Measurements from ENCODE around the gene LAD1. TPM values are rescaled to one million over a fixed set of nuclear protein-coding genes. Genes with fewer than 3 reads are reported as not detected.
A peak's percentile ranks its signal among the peaks of the same experiment; 100 is the strongest.

LAD1 gene
- total RNA-seq, 1 donor from 2014 or later: 72.5 TPM

GRCh38 chr1:201404055-201404454 lies 4.9 kb upstream of the LAD1 start:
- no peak for DNase-seq (ENCODE audit: low read depth)
- H3K4me3 ChIP-seq (ENCODE audit: low read depth, low read length): no peak overlapping the region
- no peak for TF ChIP-seq CTCF (conservative IDR thresholded peaks at IDR 0.05; ENCODE audit: low read depth, low read length)

GRCh38 chr1:201403359-201403758 lies 4.2 kb upstream of the LAD1 start:
- no peak for TF ChIP-seq CTCF (conservative IDR thresholded peaks at IDR 0.05; ENCODE audit: low read depth, low read length)
- DNase-seq (ENCODE audit: low read depth): no peak

GRCh38 chr1:201401700-201402099 lies 2.6 kb upstream of the LAD1 start:
- no peak for DNase-seq (ENCODE audit: low read depth)
- TF ChIP-seq CTCF (conservative IDR thresholded peaks at IDR 0.05; ENCODE audit: low read depth, low read length): no peak
- no peak overlapping the region for H3K4me3 ChIP-seq (ENCODE audit: low read depth, low read length)

More at GRCh38 chr1:201403359-201403758, 4.2 kb upstream of the LAD1 start:
- no peak overlapping the region for H3K4me3 ChIP-seq (ENCODE audit: low read depth, low read length)

- H3K4me3 ChIP-seq (ENCODE audit: low read depth, low read length): peak overlapping the region; percentile 57
- TF ChIP-seq CTCF (conservative IDR thresholded peaks at IDR 0.05; ENCODE audit: low read depth, low read length): no peak
- no peak for DNase-seq (ENCODE audit: low read depth)
These were observed 1.7 kb upstream of the LAD1 start for GRCh38 chr1:201400852-201401230.

- no peak for DNase-seq (ENCODE audit: low read depth)
- no peak for TF ChIP-seq CTCF (conservative IDR thresholded peaks at IDR 0.05; ENCODE audit: low read depth, low read length)
- H3K4me3 ChIP-seq (ENCODE audit: low read depth, low read length): peak overlapping the region; percentile 57
These were observed 1.2 kb upstream of the LAD1 start for GRCh38 chr1:201400212-201400851.

- no peak for TF ChIP-seq CTCF (conservative IDR thresholded peaks at IDR 0.05; ENCODE audit: low read depth, low read length)
- DNase-seq (ENCODE audit: low read depth): no peak
- peak overlapping the region; percentile 57 for H3K4me3 ChIP-seq (ENCODE audit: low read depth, low read length)
These were observed 415 bp upstream of the LAD1 start for GRCh38 chr1:201399352-201400126.

Data from epithelial cell of proximal tubule (primary cell).